ES-I3 (cell line): Measurements from ENCODE around the gene TCEAL1.
A peak's percentile ranks its signal among the peaks of the same experiment; 100 is the strongest.
"Not testable (repeated sequence)": the region's sequence is repeated elsewhere in the genome, so short reads cannot be mapped to it uniquely, and the experiment has no call there.

ENCODE experiments used
- H3K36me3 ChIP-seq: 2 replicates; pipeline ENCODE4 v1.6.1; 2013; ENCODE audit warnings: mild to moderate bottlenecking, low read length, control low read depth, moderate library complexity; ENCODE audit not compliant: insufficient read depth
- H3K4me1 ChIP-seq: 2 replicates; pipeline ENCODE4 v1.6.1; 2013; ENCODE audit warnings: mild to moderate bottlenecking, control low read depth, low read length; ENCODE audit not compliant: insufficient read depth
- H3K9ac ChIP-seq: 2 replicates; pipeline ENCODE4 v1.6.1; 2013; ENCODE audit warnings: low read depth, mild to moderate bottlenecking, low read length, moderate library complexity
- H3K9me3 ChIP-seq: 2 replicates; pipeline ENCODE4 v1.6.1; 2013; ENCODE audit warnings: mild to moderate bottlenecking, low read length, moderate library complexity; ENCODE audit not compliant: control insufficient read depth, insufficient read depth

Gene TCEAL1

GRCh38 chrX:103651151-103651773 is 22.5 kb downstream of the TCEAL1 start:
- Histone ChIP-seq H3K9me3 (peaks cover 3% of the 10 kb centered on the region), H3K4me1 (no peaks in the 10 kb centered on the region), H3K36me3 (no peaks in the 10 kb centered on the region), H3K9ac (no peak overlapping the region)

- H3K9me3 ChIP-seq, H3K36me3 ChIP-seq, H3K4me1 ChIP-seq, H3K9ac ChIP-seq: not testable (repeated sequence)
Observed at GRCh38 chrX:103655230-103656000, 26.6 kb downstream of the TCEAL1 start.

DNA sequence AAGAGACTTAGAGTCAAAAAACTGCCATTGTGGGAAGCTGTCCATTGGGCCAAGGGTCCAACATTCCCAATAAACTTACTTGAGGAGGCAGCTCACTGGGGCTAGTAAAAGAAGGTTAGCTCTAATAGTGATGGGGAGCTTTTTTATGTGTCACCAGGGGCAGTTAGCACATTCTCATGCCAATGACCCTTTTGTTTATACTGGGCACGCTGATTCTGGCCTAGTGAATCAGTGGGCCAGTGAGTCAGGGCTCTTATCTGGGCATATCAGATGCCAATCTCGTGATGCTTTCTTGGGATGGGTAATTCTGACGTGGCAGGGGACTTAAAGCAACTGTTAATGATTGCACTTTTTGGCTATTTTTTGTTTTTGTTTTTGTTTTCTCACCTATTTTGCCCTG is 27.8 kb downstream of the TCEAL1 start:
- Histone ChIP-seq H3K36me3 (no peaks in the 10 kb centered on the region), H3K9ac (no peak overlapping the region), H3K4me1 (0 out of 2 replicates have a peak, but pooled peaks cover 5% of the 10 kb centered on the region), H3K9me3 (0 out of 2 replicates have a peak, but pooled peaks cover 3% of the 10 kb centered on the region)

GRCh38 chrX:103657066-103657465 is 28.3 kb downstream of the TCEAL1 start:
- not testable (repeated sequence) for H3K4me1 ChIP-seq, H3K9ac ChIP-seq, H3K36me3 ChIP-seq, H3K9me3 ChIP-seq

- Histone ChIP-seq H3K9ac (no peak overlapping the region), H3K4me1 (peaks cover 11% of the 10 kb centered on the region; the same call in 1 of the 2 replicates), H3K36me3 (no peaks in the 10 kb centered on the region)
Observed at GRCh38 chrX:103658681-103659433, 30.1 kb downstream of the TCEAL1 start.

GRCh38 chrX:103659460-103659859 is 30.7 kb downstream of the TCEAL1 start:
- H3K9ac ChIP-seq, H3K36me3 ChIP-seq, H3K9me3 ChIP-seq: not testable (repeated sequence)
- H3K4me1 ChIP-seq: peaks cover 13% of the 10 kb centered on the region; the same call in 1 of the 2 replicates

More at GRCh38 chrX:103658681-103659433, 30.1 kb downstream of the TCEAL1 start:
- 0 out of 2 replicates have a peak, but pooled peaks cover 3% of the 10 kb centered on the region for H3K9me3 ChIP-seq

DNA sequence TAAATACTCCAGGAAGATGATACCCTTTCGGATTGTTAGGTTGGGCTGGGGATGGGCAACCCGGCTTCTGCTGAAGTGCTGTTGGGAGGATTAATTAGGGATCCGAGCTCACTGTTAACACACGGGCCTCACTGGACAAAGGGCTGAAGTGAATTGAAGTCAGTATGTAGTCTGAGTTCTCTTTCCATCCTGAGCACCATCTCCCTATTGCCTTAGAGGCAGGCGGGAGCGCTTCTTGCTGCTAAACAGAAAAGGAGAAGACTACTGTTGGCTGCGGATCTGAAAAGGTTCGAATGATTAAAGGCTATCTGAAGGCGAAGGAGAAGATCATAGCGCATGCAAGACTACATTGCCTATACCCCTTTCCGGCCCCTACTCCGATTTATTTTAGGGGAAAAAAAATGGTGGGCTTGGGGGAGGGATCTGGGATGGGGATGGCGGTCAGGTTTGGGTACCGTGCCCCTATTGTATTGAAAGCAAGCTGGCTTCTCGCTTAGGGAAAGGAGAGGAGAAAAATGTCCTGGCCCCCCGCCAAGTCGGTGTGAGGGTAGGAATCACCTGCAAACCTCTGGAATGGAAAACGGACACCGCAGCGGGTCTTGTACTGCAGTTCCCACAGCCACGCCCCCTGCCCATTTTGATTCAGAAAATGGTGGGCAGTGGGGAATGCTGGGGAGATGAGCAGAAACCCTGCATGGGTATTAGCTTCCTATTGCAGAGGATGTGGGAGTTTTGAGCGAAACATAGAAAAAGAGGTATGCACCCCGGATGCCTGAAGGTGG is 35.4 kb downstream of the TCEAL1 start:
- H3K4me1 ChIP-seq: peaks cover 8% of the 10 kb centered on the region; the same call in 1 of the 2 replicates

GRCh38 chrX:103666202-103667107 is 37.7 kb downstream of the TCEAL1 start:
- H3K9me3 ChIP-seq: no peaks in the 10 kb centered on the region
- H3K4me1 ChIP-seq: peaks cover 8% of the 10 kb centered on the region; the same call in 1 of the 2 replicates
- H3K36me3 ChIP-seq: no peaks in the 10 kb centered on the region
- no peak overlapping the region for H3K9ac ChIP-seq

More for the DNA sequence above, 35.4 kb downstream of the TCEAL1 start:
- H3K9ac ChIP-seq: peak overlapping the region; percentile 65; the same call in 1 of the 2 replicates
- no peaks in the 10 kb centered on the region for H3K36me3 ChIP-seq
- no peaks in the 10 kb centered on the region for H3K9me3 ChIP-seq

- no peak overlapping the region for H3K9ac ChIP-seq
- H3K4me1 ChIP-seq: peaks cover 3% of the 10 kb centered on the region
- no peaks in the 10 kb centered on the region for H3K9me3 ChIP-seq
- no peaks in the 10 kb centered on the region for H3K36me3 ChIP-seq
Observed at GRCh38 chrX:103669745-103670144, 41.0 kb downstream of the TCEAL1 start.

GRCh38 chrX:103674531-103675454 is 46.0 kb downstream of the TCEAL1 start:
- Histone ChIP-seq H3K4me1 (peaks cover 5% of the 10 kb centered on the region), H3K9me3 (no peaks in the 10 kb centered on the region), H3K36me3 (peaks cover 24% of the 10 kb centered on the region), H3K9ac (no peak overlapping the region)

DNA sequence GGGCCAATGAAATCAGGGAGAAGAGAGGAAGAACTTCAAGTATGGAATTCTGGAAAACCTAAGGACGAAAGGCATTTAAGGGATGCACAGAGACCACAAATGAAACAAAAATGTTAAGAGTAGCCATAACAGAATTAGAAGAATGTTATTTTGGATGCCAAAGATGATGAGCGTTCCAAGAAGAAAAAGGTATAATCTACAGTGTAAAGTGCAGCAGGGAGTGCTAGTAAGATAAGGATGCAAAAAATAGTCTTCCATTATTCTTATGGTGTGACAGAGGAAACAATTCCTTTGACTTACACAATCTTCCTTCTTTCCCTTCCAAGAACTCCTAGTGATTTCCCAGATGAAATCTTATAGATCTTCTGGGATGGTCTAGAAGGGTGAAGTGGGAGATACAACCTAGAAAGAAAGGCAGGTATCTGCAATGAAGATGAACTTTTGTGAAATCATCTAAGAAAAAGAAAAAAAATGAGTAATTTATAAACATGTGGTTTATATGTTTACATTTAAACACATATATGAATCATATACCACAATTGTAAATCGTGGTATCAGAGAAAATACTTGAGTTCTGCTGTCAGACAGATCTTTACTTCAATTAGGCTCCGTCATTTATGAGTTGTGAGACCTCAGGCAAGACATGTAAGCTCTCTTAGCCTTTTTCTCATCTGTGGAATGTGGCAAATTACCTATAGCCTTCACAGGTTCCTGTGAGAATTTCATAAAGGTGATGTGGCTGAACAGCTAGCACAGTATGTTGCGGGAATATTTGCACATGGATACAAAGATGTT is 49.6 kb downstream of the TCEAL1 start:
- Histone ChIP-seq H3K4me1 (peaks cover 5% of the 10 kb centered on the region), H3K36me3 (peaks cover 41% of the 10 kb centered on the region), H3K9ac (no peak overlapping the region), H3K9me3 (no peaks in the 10 kb centered on the region)
